Hypothalamus (tissue), 51 donors: ENCODE measurements around the gene SPATA46.

ENCODE experiments used
- DNase-seq, 51 donors: peaks; one replicate each; lab custom pipeline; 2025; lab: John Stamatoyannopoulos, UW

The SPATA46 gene

GRCh38 chr1:162324396-162324795 is 52.3 kb downstream of the SPATA46 start:
- DNase-seq = no peak
